ENCODE data around the gene KRTAP5-7. TPM values are rescaled to one million over a fixed set of nuclear protein-coding genes. Genes with fewer than 3 reads are reported as not detected.

Gene KRTAP5-7
- polyA plus RNA-seq, 10 donors, result 0.11 TPM; not detected in 9

DNA sequence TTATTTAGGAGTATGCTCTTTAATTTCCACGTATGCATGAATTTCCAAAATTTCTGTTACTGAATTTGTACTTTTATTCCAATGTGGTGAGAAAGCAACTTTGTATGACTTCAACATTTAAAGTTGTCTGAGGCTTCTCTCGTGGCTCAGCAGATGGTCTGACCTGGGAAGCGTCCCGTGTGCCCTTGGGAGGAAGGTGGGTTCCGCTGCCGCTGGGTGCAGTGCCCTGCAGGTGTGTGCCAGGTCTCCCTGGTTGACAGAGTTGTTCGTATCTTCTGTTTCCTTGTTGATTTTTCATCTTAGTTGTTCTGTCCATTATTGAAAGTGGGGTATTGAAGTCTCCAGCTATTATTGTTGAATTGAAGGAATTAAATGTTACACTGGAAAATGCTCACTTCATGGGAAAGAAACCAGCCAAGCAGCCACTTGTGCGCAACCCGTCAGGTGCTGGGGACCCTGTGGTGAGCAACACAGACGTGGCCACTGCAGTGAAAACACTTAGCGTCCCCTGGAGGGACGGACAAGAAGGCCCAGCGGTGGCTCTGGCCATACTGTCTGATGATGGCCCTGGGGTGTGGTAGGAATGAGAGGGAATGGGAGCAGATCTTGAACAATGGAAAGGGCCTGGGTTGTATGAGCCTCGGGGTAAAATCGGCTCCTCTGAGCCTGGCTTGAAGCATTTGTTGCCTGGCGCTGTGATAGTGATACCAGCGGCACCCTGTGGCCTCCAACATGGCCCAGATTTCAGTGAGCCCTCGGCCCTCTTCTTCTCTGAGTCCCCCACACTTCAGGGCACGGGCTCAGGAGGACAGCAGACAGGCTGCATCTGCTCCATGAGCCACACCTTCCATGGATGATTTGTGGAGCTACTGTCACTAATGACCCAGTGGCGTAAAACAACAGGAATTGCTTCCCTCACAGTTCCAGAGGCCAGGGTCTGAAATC lies 31.5 kb upstream of the KRTAP5-7 start:
- DNase-seq, result no peak

DNA sequence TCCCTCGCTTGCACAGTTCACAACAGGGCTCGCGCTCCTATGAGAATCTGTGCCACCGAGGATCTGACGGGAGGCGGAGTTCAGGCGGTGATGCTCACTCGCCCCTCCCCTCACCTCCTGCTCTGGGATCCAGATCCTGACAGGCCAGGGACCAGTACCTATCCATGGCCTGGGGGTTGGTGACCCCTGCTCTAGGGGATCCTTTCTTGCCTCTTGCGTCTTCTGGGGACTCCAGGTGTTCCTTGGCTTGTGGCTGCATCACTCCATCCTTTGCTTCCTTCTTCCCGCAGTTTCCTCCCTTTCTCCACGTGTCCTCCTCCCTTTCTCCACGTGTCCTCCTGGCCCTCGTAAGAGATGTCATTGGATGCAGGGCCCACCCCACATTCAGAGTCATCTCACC lies 30.6 kb upstream of the KRTAP5-7 start:
- no peak for DNase-seq

GRCh38 chr11:71498091-71498490 lies 29.0 kb upstream of the KRTAP5-7 start:
- DNase-seq, result no peak

- peak in 1 of 3 donors; percentile 16 for DNase-seq
Observed at GRCh38 chr11:71499125-71499524, 27.9 kb upstream of the KRTAP5-7 start.

DNA sequence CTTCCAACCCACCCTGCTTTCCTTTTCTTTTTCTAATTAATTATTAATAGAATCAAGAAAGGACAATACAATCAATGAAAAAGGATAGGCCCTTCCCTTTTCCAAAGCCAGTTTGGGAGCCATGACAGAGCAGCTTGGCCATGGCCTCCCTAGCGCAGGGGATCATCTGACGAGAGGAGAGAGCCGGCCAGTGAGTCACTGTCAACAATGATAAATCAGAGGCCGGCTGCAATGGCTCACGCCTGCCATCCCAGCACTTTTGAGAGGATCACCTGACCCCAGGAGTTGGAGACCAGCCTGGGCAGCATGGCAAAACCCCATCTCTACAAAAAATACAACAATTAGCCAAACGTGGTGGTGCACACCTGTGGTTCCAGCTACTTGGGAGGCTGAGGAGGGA lies 27.5 kb upstream of the KRTAP5-7 start:
- DNase-seq, result no peak

GRCh38 chr11:71500601-71501021 lies 26.5 kb upstream of the KRTAP5-7 start:
- DNase-seq, result no peak

GRCh38 chr11:71501071-71501985 lies 25.7 kb upstream of the KRTAP5-7 start:
- no peak for DNase-seq

DNA sequence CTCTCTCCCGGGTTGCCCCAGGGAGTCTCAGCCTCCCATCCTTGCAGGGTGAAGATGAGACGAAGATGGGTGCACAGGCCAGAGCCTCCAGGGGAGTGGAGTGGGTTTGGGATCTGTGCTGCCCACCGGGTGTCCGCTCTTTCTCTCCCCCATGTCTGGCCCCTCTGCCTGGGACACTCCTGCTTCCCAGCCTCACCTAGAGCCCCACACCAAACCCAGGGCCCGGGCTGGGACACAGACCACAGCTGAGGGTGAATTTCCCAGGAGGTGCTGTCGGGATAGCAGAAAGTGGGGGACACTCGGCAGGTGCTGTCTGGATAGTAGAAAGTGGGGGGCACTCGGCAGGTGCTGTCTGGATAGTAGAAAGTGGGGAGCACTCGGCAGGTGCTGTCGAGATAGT lies 25.0 kb upstream of the KRTAP5-7 start:
- DNase-seq, result no peak

GRCh38 chr11:71502871-71503435 lies 24.1 kb upstream of the KRTAP5-7 start:
- DNase-seq, result no peak

DNA sequence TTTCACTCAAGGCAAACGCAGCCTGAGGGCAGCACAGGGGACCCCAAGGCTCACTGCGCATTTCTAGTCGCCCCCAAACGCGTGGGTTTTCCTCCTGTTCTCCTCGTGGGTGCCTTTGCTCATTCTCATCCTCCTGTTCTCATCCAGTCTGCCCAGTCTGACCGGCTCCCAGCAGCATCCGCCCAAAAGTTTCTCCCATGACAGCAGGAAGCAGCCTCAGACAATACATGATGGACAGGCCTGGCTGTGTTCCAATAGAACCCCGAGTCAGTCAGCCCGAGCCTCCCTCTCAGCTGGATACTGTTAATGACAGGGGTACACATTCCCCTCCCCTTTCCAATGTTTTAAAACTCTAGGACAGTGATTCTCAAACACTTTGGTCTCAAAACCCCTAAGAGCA lies 22.5 kb upstream of the KRTAP5-7 start:
- no peak for DNase-seq

- no peak for DNase-seq
Observed at GRCh38 chr11:71505001-71505400, 22.1 kb upstream of the KRTAP5-7 start.

- DNase-seq, result no peak
Observed at GRCh38 chr11:71505781-71506180, 21.3 kb upstream of the KRTAP5-7 start.

DNA sequence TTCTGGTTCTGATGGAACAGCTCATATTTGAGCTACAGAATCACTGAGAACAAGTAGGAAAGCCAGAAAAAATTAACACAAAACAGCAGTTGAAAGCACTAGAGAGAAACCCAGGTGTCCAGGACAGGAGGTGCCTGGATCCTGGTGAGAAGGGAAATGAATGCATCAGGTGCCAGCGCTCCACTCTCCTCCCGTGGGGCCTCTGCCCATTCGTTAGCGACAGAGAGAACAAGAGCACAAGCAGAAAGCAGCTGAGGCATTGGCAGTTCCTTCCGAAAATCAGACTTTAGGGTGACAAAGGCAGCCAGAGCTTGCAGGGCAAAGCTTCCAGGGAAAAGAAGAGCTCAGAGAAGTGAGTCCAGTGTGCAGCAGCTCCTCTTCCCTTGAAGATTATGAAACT lies 20.0 kb upstream of the KRTAP5-7 start:
- no peak for DNase-seq

DNA sequence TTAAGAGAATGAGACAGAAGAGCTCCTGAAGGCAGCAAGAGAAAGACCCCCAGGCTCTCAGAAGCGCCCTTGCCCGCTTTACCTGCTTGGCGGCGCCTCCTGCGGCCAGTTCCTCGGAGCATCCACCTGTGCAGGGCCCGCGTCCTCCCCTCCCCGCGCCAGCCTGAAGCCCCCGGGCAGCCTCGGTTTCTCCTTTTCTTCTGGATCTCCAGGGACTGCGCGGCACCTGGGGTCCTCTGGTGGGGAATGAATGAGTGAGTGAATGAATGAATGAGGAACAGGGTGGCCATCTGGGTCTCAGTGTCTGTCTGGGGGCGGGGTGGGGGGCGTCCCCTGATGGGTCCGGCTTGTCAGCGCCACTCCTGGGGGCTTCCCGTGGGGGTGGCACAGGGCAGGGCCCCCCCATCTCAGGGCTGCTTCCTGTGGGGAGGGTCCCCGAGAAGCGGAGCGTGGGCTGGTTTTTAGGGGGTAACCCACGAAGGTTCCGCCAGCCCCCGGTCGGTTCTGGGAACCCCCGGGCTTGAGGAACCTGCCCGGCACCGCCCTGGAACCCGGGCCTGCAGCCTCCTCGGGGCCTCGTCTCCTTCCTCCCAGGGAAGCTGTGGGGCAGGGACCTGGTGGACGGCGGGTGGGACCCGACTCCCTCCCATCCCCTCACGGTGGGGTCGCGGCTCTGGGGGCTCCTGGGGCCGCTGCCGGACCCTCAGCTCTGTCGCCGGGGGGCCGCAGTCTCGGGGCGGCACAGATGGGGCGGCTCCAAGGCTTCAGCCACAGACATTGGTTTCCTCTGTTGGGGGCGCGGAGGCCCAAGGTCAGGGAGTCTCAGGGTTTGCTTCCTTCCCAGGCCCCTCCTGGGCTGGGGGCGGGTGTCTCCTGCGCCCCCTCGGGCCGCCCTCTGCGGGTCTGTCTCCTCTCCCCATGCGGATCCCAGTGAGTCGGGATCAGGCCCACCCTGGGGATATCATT lies 8.3 kb upstream of the KRTAP5-7 start:
- DNase-seq, result no peak

DNA sequence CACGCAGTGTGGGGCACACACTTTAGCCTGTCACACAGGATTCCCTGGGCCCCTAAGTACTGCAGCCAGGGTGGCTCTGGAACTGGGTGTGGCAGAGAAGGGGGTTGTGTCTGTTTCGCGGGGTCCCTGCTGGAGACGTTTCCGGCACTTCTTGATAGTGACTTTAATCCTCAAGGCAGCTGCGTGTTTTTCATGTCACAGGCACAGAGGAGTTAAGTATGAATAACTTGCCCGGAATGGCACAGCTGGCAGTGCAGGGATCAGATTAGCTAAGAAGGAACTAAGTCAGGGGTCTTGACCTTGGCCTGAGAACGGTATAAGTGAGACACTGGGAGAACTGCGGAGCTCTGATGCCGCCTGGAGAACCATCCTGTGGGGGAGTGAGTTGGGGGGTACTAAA lies 7.5 kb upstream of the KRTAP5-7 start:
- no peak for DNase-seq

- DNase-seq, result no peak
Observed at GRCh38 chr11:71525188-71525937, 1.7 kb upstream of the KRTAP5-7 start.

GRCh38 chr11:71525938-71526495 lies 1.1 kb upstream of the KRTAP5-7 start:
- no peak for DNase-seq

GRCh38 chr11:71527576-71528210 lies 626 bp downstream of the KRTAP5-7 start:
- DNase-seq, result no peak

- DNase-seq, result no peak
Observed at GRCh38 chr11:71530602-71531001, 3.5 kb downstream of the KRTAP5-7 start.

All from muscle of back (tissue), 11 donors.